ENCODE measurements around the gene TOX2.

The TOX2 gene

DNA sequence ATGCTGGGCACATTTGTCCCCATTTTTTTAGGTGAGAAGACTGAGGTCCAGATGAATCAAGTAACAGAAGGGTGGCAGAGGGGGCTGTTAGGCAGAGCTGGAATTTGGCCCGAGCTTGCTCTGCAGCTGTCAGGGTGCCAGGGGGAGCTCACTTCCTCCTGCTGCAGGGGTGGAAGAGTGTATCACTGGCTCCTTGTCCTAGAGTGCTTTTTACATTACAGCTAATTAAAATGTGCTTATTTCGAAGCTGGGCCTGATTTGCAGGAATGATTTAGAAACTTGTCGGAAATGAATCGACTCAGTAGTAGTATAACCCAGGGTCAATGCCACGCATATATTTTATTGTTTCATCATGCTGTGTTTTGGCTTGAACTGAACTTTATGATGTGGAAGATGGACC, 11.1 kb downstream of the TOX2 start:
- no peak for DNase-seq (ENCODE audit: extremely low spot score)
- ChIA-PET POLR2A (no interaction called here), CTCF (interaction anchor here (0.6 kb wide), 1 partner anchor 40 kb away, joined by 3 read pairs; no protein-coding TSS in a partner anchor)
- TF ChIP-seq L3MBTL2 (conservative IDR thresholded peaks at IDR 0.05) (no peak), ZNF384 (IDR thresholded peaks at IDR 0.05) (no peak), SP1 (IDR thresholded peaks at IDR 0.05) (no peak), NFRKB (IDR thresholded peaks at IDR 0.05) (no peak), BHLHE40 (IDR thresholded peaks at IDR 0.05; ENCODE audit: borderline replicate concordance) (no peak), ELF4 (IDR thresholded peaks at IDR 0.05) (no peak), FOXK2 (IDR thresholded peaks at IDR 0.05) (no peak), ARNT (IDR thresholded peaks at IDR 0.05) (no peak), LEF1 (IDR thresholded peaks at IDR 0.05; ENCODE audit: borderline replicate concordance) (no peak)
- TF ChIP-seq, protein P1, sequence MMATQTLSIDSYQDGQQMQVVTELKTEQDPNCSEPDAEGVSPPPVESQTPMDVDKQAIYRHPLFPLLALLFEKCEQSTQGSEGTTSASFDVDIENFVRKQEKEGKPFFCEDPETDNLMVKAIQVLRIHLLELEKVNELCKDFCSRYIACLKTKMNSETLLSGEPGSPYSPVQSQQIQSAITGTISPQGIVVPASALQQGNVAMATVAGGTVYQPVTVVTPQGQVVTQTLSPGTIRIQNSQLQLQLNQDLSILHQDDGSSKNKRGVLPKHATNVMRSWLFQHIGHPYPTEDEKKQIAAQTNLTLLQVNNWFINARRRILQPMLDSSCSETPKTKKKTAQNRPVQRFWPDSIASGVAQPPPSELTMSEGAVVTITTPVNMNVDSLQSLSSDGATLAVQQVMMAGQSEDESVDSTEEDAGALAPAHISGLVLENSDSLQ (IDR thresholded peaks at IDR 0.05), result no peak

DNA sequence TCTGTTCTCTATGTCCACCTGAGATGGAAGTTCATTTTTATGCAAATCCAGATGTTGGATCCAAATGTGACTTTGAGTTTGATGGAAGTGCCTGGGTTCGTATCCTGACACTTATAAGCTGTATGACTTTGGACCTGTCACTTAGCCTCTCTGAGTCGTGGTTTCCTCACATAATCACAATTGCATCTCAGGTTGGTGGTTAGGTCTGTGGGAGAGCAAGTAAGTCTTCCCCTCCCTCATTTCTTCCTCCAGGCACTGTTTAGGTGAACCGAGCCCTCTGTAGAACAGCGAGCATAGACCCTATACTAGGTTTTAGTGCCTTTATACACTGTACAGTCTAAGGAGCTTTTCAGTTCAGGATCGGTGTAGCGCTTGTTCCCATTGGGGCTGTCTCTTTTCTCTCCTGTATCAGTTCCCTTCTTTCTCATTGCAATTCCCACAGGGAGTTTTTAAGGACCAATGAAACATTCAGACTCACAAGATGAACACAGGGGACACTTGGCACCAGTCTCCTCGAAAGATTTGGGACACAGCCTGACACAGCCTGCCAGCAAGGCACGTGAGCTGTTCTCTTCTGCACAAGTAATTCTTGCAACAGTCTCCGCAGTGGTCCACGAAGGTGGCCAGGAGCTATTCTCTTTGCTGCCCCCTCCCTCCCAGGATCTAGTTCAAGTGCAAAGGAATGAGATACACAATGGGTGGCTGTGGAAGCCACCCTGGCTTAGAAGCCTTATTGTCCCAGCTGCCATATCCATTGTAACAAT, 11.8 kb downstream of the TOX2 start:
- TF ChIP-seq ARNT (IDR thresholded peaks at IDR 0.05) (no peak), NFRKB (IDR thresholded peaks at IDR 0.05) (no peak), LEF1 (IDR thresholded peaks at IDR 0.05; ENCODE audit: borderline replicate concordance) (no peak), FOXK2 (IDR thresholded peaks at IDR 0.05) (no peak), FOXM1 (IDR thresholded peaks at IDR 0.05; ENCODE audit: borderline replicate concordance) (no peak), TARDBP (IDR thresholded peaks at IDR 0.05) (no peak), L3MBTL2 (conservative IDR thresholded peaks at IDR 0.05) (no peak), ZNF384 (IDR thresholded peaks at IDR 0.05) (no peak), SUZ12 (IDR thresholded peaks at IDR 0.05) (no peak), SP1 (IDR thresholded peaks at IDR 0.05) (no peak), BHLHE40 (IDR thresholded peaks at IDR 0.05; ENCODE audit: borderline replicate concordance) (no peak), CTBP1 (IDR thresholded peaks at IDR 0.05; ENCODE audit: borderline replicate concordance) (no peak), FOXA1 (IDR thresholded peaks at IDR 0.05) (no peak), HDGF (IDR thresholded peaks at IDR 0.05; ENCODE audit: borderline replicate concordance) (no peak), ELF4 (IDR thresholded peaks at IDR 0.05) (no peak)
- TF ChIP-seq, protein P1 (IDR thresholded peaks at IDR 0.05), result no peak
- DNase-seq (ENCODE audit: extremely low spot score), result no peak
- ChIA-PET POLR2A (no interaction called here), CTCF (no interaction called here)

DNA sequence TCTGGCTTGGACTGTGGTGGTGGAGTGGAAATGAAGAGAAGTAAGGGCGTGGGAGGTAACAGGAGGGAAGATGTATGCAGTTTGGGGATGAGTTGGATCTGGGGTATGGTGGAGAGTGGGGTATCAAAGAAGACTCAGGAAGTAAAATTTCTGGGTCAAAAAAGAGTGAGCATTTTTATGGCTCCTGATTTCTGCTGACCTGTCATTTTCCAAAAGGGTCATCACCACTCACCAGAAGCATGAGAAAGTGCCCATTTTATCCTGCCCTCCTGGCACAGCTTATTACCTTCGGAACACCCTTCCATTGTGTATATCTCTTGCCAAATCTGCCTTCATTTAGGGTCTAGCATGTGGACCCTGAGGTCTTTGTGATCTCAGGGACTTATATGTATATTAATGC, 17.3 kb downstream of the TOX2 start:
- TF ChIP-seq SUZ12 (IDR thresholded peaks at IDR 0.05), result no peak
- TF ChIP-seq FOXM1 (IDR thresholded peaks at IDR 0.05; ENCODE audit: borderline replicate concordance), result no peak
- no peak for TF ChIP-seq BHLHE40 (IDR thresholded peaks at IDR 0.05; ENCODE audit: borderline replicate concordance)
- no peak for TF ChIP-seq NFRKB (IDR thresholded peaks at IDR 0.05)
- TF ChIP-seq, protein P1 (IDR thresholded peaks at IDR 0.05), result no peak
- TF ChIP-seq ARNT (IDR thresholded peaks at IDR 0.05), result no peak
- no peak for TF ChIP-seq FOXK2 (IDR thresholded peaks at IDR 0.05)
- no peak for TF ChIP-seq ELF4 (IDR thresholded peaks at IDR 0.05)
- no peak for TF ChIP-seq HDGF (IDR thresholded peaks at IDR 0.05; ENCODE audit: borderline replicate concordance)
- no peak for TF ChIP-seq ZNF384 (IDR thresholded peaks at IDR 0.05)
- TF ChIP-seq CTBP1 (IDR thresholded peaks at IDR 0.05; ENCODE audit: borderline replicate concordance), result no peak
- no peak for TF ChIP-seq TARDBP (IDR thresholded peaks at IDR 0.05)
- TF ChIP-seq SP1 (IDR thresholded peaks at IDR 0.05), result no peak
- no peak for TF ChIP-seq LEF1 (IDR thresholded peaks at IDR 0.05; ENCODE audit: borderline replicate concordance)
- TF ChIP-seq L3MBTL2 (conservative IDR thresholded peaks at IDR 0.05), result no peak
- TF ChIP-seq FOXA1 (IDR thresholded peaks at IDR 0.05), result no peak
- POLR2A ChIA-PET, result no interaction called here
- CTCF ChIA-PET, result no interaction called here
- DNase-seq (ENCODE audit: extremely low spot score), result no peak

DNA sequence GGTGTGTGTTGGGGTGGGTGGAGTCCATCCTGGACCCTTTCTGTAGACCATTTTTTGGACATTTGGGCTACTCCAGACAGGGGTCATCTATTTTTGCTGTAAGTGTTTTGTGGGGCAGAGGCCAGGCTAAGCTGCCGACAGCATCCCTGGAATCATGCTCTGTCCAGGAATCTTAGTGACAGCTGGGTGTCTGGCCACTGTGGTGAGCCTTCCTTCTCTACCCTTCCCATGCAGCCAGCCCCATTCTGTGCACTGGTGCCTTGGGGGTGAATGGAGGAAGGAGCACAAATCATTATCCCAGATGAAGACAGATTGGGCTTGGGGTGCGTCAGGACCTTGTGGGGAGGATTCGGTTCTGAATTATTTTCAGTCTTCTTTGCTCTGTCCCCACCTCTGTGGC, 20.2 kb downstream of the TOX2 start:
- POLR2A ChIA-PET, result no interaction called here
- TF ChIP-seq, protein P1 (IDR thresholded peaks at IDR 0.05), result no peak
- TF ChIP-seq SUZ12 (IDR thresholded peaks at IDR 0.05) (no peak), HDGF (IDR thresholded peaks at IDR 0.05; ENCODE audit: borderline replicate concordance) (no peak), ARNT (IDR thresholded peaks at IDR 0.05) (no peak), SP1 (IDR thresholded peaks at IDR 0.05) (no peak)
- no peak for DNase-seq (ENCODE audit: extremely low spot score)
- CTCF ChIA-PET, result no interaction called here

DNA sequence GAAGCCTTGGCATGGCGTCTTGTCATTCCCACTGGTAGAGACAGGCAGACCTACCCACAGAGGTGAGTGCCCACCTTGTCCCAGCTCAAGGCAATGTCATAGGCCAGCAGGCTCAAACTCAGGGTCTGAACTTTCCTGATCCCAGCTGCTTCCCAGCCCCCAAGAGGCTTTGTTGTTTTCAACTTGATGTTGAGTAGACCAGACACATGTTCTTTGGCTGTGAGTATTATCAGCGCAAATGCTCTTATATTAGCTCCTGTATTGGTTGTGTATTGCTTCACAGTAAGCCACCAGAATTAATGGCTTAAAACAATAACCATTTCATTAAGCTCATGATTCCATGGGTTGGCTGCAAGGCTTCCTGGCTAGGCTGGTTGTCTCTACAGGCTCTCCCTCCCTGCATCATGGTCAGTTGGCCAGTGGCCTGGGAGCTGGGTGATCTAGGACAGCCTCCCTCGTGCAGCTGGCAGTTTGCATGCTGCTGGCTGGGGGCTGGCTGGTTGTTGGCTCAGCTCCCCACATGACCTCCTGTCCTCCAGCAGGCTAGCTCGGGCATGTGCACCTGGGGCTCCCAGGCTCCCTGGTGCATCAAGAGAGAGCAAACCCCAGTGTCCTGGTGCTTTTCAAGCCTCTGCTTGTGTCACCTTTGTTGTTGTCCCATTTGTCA, 21.6 kb downstream of the TOX2 start:
- ChIA-PET CTCF (no interaction called here), POLR2A (no interaction called here)
- no peak for TF ChIP-seq SUZ12 (IDR thresholded peaks at IDR 0.05)
- no peak for DNase-seq (ENCODE audit: extremely low spot score)

DNA sequence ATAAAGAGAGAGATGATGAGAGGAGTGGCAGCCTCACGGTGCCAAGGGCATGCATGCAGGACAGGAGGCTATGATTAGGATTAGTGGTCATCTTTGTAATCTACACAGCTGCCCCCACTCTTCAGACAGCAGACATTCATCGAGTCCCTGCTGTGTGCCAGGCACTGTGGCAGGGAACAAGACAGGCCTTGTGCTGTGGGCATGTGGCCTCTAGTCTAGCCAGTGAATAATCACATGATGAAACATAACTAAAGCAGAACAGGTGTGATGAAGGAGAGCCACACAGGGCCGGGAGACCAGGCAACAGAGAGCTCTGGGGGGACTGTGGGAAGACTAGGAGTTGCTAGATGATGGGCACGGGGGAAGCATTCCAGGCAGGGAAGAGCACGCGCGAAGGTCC, 22.2 kb downstream of the TOX2 start:
- TF ChIP-seq ELF4 (IDR thresholded peaks at IDR 0.05), result no peak
- TF ChIP-seq FOXK2 (IDR thresholded peaks at IDR 0.05), result no peak
- no peak for TF ChIP-seq NFRKB (IDR thresholded peaks at IDR 0.05)
- TF ChIP-seq ZNF384 (IDR thresholded peaks at IDR 0.05), result no peak
- TF ChIP-seq L3MBTL2 (conservative IDR thresholded peaks at IDR 0.05), result no peak
- TF ChIP-seq LEF1 (IDR thresholded peaks at IDR 0.05; ENCODE audit: borderline replicate concordance), result no peak
- TF ChIP-seq ARNT (IDR thresholded peaks at IDR 0.05), result no peak
- TF ChIP-seq BHLHE40 (IDR thresholded peaks at IDR 0.05; ENCODE audit: borderline replicate concordance), result no peak
- TF ChIP-seq, protein P1 (IDR thresholded peaks at IDR 0.05), result no peak
- TF ChIP-seq FOXM1 (IDR thresholded peaks at IDR 0.05; ENCODE audit: borderline replicate concordance), result no peak
- TF ChIP-seq TARDBP (IDR thresholded peaks at IDR 0.05), result no peak
- TF ChIP-seq SUZ12 (IDR thresholded peaks at IDR 0.05), result no peak
- no peak for TF ChIP-seq SP1 (IDR thresholded peaks at IDR 0.05)
- TF ChIP-seq FOXA1 (IDR thresholded peaks at IDR 0.05), result no peak
- CTCF ChIA-PET, result no interaction called here
- POLR2A ChIA-PET, result no interaction called here
- DNase-seq (ENCODE audit: extremely low spot score), result no peak
